NB4 (cell line): Measurements from ENCODE around the gene POLR3B.

Experiments used
- POLR2A ChIP-seq: IDR thresholded peaks from 2 replicates; pipeline ENCODE4 v1.6.1; 2011; ENCODE audit warnings: mild to moderate bottlenecking; ENCODE audit not compliant: insufficient read length; ENCODE audit errors: extremely low read depth
- TF ChIP-seq, protein P1 (sequence below): IDR thresholded peaks from one replicate; pipeline ENCODE4 v1.5.1; 2012; ENCODE audit warnings: low read depth, low read length

DNA sequence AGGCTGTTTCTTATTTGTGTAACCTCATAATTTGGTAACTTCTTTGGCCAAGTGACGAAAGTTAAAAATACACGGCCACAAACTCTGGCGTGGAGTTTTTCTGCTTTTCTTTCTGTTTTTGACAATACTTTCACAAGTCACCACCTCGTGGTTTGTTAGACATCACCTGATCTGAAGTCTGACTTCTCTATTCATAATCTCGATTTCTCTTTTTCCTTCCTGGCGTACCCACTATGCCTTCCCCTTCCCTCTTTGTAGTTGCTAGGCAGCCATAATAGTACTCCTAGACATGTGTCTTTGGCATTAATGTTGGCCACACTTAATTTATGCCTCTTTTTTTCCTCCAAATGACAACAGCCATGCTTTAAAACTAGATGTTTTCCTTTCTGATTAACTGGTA is 97.6 kb downstream of the POLR3B start:
- TF ChIP-seq POLR2A = no peak
- TF ChIP-seq, protein P1, sequence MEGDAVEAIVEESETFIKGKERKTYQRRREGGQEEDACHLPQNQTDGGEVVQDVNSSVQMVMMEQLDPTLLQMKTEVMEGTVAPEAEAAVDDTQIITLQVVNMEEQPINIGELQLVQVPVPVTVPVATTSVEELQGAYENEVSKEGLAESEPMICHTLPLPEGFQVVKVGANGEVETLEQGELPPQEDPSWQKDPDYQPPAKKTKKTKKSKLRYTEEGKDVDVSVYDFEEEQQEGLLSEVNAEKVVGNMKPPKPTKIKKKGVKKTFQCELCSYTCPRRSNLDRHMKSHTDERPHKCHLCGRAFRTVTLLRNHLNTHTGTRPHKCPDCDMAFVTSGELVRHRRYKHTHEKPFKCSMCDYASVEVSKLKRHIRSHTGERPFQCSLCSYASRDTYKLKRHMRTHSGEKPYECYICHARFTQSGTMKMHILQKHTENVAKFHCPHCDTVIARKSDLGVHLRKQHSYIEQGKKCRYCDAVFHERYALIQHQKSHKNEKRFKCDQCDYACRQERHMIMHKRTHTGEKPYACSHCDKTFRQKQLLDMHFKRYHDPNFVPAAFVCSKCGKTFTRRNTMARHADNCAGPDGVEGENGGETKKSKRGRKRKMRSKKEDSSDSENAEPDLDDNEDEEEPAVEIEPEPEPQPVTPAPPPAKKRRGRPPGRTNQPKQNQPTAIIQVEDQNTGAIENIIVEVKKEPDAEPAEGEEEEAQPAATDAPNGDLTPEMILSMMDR = no peak
